Stimulated activated CD4-positive, alpha-beta T cell treated with anti-CD3 and anti-CD28 coated beads, TNF-alpha, amount 100 ng/mL, for 48 hours (primary cell): ENCODE results near the gene NOVA2.

Source experiments
- DNase-seq, 3 donors: peaks; one replicate each; pipeline ENCODE4 v3.0.0-alpha.2; 2020; ENCODE audit warnings: low read depth in 3 of 3

The NOVA2 gene

DNA sequence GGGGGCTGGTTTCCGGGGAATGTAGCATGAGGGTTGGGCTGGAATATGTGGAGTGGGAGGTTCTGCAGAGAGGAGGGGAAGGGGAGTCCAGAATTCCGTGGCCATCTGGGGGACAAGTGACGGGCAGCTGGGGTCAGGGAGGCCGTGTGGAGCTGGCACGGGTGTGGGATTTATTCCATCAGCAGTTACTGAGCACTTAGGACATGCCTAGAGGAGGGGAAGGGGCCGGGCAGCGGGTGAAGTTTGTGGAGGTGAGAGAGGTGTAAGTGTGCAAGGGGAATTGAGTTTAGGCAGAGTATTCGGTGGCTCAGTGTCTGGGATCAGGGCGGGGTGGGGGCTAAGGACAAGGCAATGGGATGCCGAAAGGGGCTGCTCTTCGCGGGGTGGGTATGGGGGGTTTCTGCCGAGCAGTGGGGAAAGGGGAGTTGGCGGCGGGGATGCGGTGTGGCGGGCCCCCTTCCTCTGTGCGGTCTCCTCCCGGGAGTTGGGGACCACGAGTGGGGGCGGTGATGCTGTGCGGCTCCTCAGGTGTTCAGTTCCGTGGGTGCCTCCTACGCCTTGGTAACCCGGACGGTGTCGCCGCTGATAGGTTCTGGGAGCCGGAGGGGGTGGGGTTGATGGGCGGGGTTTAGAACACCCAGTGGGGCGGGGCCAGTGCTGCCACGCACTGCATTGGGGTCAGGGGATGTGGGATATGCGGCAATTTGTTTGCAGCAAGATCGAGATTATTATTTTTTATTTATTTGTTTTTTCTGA, 27.0 kb upstream of the NOVA2 start:
- peak in 2 of 3 donors; percentile 26 to 66 for DNase-seq

GRCh38 chr19:45999653-46000121, 26.0 kb upstream of the NOVA2 start:
- no peak for DNase-seq

DNA sequence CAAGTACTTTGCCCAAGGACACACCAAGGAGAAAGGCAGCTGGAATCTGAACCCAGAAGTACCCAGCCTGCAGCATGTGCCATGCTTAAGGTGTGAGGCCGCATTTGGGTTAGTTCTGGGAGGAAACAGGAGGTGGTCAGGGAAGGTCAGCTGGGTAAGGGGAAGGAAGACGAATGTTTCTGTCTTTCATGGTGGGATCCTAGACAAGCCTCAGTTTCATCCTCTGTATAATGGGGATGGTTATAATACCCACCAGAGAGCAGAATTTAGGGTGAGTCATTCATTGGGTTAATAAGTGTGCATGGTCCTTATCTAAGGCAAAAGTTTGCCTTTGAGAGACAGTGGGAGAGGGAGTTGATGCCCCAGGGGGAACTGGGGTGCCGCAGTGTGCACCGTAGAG, 25.2 kb upstream of the NOVA2 start:
- DNase-seq, result no peak

DNA sequence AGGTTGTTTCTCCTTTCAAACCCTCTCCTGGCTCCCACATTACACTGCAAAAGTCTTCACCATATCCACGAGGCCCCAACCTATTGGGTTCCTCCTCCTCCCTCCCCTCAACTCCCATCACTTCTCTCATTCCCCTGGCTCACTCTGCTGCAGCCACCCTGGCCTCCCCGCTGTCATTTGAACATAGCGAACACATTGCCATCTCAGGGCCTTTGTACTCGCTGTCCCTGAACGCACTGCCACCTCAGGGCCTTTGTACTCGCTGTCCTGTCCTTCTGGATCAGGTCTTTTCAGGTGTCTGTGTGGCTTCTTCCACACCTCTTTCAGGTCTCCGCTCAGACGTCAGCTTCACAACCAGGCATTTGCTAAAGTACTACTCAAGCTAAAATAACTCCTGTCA, 23.3 kb upstream of the NOVA2 start:
- DNase-seq, result no peak

GRCh38 chr19:45995715-45996385, 22.2 kb upstream of the NOVA2 start:
- DNase-seq, result no peak

DNA sequence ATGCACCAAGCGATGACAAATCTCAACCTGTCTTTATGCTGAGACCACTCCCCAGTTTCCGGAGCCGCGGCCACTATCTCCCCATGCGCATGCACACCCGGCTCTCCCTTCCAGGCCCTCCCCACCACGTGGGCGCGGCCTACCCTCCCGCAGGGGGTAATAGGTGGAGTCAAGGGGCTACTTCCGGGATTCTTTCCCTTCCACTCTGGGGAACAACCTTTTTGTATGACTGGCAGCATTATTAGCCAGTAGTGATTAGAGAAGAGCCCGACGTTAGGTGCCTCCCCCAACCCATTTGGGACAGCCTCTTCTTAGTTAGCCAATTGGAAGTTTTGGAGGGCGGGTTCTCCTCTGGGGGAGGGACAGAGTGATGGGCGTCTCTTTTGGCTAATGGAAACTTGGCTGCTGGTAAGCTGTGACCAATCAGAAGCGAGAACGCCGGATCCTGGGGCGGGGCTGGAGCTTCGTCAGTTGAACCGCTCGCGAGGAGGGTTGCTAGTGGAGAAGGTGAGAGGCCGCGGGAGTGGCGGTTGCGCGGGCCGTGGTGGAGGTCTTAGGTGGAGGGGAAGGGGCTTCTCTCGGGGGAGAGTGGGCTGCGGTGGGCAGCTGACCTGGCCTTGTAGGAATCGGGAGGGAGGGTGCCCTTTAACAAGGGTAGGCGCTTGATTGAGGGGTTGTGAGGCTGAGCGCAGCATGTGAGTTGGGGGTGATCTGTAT, 21.5 kb upstream of the NOVA2 start, which contains the start of gene CCDC61:
TSS of gene CCDC61 (plus strand) at position 470 of the 717 bp plus-strand sequence. CDS start 7,552 bp downstream, outside the sequence.
- peak; percentile 93 to 95 (median 94) for DNase-seq

- DNase-seq, result no peak
Measured at GRCh38 chr19:45994456-45994997, 20.9 kb upstream of the NOVA2 start.

- no peak for DNase-seq
Measured at GRCh38 chr19:45990113-45990728, 16.6 kb upstream of the NOVA2 start.

- DNase-seq, result no peak
Measured at GRCh38 chr19:45985321-45985720, 11.7 kb upstream of the NOVA2 start.

DNA sequence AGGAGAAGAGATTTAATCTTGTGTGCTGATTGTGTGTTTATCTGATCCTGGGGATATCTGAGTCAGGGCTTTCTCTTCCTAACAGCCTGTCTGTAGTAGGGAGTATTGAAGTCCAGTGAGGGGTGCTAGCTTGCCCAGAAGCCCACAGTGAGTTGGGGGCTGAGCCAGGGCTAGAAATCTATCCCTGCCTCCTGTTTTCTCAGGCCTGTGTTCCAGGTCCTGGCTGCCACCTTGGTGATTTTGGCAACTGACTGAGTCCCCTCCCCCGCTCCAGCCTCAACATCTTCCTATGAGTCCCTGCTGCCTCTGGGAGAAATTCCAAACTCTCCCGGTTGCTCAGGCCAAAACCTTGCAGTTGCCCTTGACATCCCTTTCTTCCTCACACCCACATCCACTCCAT, 7.7 kb upstream of the NOVA2 start:
- no peak for DNase-seq

DNA sequence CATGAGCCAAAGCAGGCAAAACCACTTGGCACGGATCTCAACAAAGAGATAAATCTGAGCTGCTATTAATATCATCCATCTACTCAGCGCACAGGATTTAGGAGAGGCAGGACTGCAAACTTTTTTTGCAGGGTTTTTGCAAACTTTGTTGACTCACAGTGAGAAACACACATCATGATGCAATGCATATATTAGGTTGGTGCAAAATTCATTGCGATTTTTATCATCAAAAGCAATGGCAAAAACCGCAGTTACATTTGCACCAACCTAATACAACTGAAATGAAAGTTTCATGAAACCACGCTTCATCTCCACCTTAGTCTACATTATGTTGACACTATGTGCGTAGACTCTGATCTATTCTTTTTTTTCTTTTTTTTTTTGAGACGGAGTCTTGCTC, 4.5 kb upstream of the NOVA2 start:
- no peak for DNase-seq

GRCh38 chr19:45976178-45976577, 2.5 kb upstream of the NOVA2 start:
- no peak for DNase-seq

DNA sequence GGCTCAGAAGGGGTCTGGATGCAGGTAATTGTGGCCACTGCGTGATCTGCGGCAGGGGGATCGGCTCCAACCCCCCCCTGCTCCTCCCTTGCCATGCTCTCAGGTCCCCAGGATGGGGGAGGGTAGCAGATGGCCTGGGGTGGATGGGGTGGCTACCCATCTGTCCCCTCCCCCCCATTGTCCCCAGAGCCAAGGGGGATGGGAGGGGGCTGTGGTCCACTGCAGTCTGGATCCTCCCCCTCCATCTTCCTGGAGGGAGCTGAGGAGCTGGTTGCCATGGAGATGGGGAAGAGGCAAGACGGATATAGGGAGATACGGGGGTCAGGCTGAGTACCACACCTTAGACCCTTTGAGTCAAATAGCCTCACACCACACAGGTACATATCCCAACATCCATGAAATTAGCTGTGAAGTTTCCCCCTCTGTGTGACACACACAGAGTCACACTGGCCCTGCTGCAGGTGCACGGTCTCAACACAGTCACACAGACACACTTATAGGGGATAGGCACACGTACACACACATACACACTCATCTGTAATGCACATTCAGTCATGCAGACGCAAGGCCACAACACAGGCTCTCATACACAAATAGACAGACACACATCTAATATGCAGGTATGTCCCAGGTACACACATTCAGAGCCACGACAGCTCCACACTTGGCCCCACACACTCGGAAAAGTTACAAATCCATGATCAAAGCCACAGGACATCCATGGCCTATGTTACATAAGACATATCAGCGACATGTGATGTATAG, 1.8 kb upstream of the NOVA2 start:
- no peak for DNase-seq

- DNase-seq, result no peak
Measured at GRCh38 chr19:45972947-45973540, 621 bp downstream of the NOVA2 start.

- DNase-seq, result no peak
Measured at GRCh38 chr19:45972081-45972946, 1.4 kb downstream of the NOVA2 start.

DNA sequence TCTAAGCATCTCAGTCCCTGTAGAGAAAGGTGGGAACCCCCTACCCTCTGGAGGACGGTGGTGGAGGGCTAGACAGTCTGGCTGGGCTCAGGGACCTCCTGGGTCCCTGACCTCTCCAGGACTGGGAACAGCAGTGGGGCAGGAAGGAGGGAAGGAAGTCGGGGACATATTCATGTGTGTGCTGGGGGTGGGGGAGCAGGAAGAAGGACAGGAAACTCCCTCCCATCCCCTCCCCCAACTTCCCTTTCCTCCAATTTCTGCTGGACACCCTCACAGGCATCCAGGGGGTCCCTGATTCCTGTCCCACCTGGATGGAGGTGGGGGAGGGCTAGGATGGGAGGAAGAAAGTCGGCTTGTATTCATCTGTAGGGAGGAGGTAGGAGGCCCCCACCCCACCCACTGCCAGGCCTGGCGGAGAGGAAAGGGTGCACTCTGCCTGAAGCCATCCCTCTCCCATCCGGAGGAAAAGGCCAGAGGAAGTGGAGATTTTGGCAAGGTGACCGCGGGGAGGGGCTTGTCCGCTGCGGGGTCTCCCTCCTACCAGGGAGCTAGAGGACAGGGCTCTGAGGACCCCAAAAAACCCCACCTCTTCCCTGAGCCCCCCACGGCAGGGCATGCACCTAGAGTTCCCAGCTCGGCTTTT, 2.3 kb downstream of the NOVA2 start:
- no peak for DNase-seq

- DNase-seq, result no peak
Measured at GRCh38 chr19:45969676-45970075, 4.0 kb downstream of the NOVA2 start.

- no peak for DNase-seq
Measured at GRCh38 chr19:45968626-45969025, 5.0 kb downstream of the NOVA2 start.

- no peak for DNase-seq
Measured at GRCh38 chr19:45967246-45967645, 6.4 kb downstream of the NOVA2 start.
